ENCODE results near the gene LUZP2.

GRCh38 chr11:24617856-24618255 lies 121.0 kb downstream of the LUZP2 start:
- TF ChIP-seq CTCF (IDR thresholded peaks at IDR 0.05 in 8 of 11, conservative IDR thresholded peaks at IDR 0.05 in 3 of 11) (no peak), POLR2A (IDR thresholded peaks at IDR 0.05) (no peak), POLR2AphosphoS5 (IDR thresholded peaks at IDR 0.05) (no peak)
